HT-29 (cell line): ENCODE measurements around the gene USP3. TPM values are rescaled to one million over a fixed set of nuclear protein-coding genes. Genes with fewer than 3 reads are reported as not detected.

Experiments used
- DNase-seq: peaks from one replicate; pipeline ENCODE4 v3.0.0-alpha.2; 2015; ENCODE audit warnings: low spot score
- total RNA-seq: library from RNA; depleted of rRNA; stranded (reverse); fragments of >200 nt; shearing (Covaris generic); gene quantifications from 2 replicates; pipeline ENCODE4 v1.2.3, GENCODE V29; 2014

USP3 gene
- total RNA-seq, 1 experiment from 2014 or later: 47.6 TPM

DNA sequence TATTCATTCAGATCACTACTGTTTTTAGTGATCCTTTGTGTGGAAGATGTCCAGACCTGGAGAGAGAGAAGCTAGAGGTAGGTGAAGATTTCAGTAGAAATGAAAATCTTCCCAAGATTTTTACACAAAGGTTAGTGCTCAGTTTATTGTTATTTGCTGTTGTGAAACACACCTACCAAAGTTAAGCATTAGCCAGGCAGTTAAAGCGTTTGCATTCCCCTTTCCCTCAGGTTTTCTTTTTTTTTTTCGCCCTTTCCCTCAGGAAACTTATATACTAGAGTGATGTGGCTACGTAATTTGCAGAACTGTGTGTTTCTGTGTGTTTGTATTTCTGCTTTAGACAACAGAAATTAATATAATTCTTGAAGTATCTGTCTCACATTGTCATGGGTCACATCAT, 34.5 kb downstream of the USP3 start:
- DNase-seq: no peak

DNA sequence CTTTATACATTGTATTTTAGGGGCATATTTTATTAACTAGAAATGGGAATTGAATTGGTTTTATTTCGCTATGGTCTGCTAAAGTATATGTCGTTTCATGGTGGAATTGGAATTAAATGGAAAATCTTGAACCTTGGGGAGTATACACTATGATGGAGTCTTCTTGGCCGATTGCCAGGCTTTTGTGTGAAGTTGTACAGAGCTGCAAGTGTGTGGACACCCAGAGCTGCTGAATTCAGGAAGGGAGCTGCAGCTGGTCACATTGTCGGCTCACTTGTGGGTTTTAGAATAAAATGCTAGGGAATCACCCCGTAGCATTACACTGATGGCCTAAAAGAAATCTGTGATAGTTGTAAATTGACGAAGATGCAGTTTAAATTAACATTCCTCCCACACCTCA, 35.1 kb downstream of the USP3 start:
- DNase-seq: no peak

DNA sequence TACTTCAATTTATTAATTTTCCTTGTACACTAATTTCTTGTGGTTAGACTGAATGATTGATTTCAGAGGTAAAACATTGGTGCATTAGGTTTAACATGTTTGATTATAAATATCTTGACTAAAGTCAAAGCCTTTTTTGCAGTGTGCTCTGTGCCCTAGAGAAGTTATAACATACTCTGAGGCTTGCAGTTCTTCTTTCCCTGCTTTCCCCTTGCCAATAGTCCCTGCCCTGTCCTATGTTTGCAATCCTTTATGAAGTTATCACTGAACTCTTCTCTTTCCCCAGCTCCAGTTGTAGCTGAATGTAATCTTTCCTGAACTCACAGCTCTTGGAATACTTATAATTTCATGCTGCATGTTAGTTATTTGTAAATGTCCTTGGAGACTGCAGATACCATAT, 35.6 kb downstream of the USP3 start:
- DNase-seq: no peak

DNA sequence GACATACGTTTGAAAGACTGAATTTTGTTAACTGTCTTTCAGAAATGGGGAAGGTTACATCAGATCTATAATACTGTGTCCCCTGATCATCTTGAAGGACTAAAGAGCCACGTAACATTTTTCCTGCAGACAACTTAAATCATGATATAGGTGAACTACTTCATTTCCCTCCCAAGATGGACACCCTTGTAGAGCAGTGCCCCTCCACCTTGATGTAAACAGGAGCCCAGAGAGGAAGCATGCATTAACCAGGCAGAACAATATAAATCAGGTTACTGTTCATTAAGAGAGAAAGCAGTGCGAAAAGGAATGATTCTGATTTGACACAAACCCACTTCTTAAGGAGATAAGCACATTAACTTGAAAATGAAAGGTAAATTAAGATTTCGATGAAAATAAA, 36.1 kb downstream of the USP3 start:
- DNase-seq: no peak

DNA sequence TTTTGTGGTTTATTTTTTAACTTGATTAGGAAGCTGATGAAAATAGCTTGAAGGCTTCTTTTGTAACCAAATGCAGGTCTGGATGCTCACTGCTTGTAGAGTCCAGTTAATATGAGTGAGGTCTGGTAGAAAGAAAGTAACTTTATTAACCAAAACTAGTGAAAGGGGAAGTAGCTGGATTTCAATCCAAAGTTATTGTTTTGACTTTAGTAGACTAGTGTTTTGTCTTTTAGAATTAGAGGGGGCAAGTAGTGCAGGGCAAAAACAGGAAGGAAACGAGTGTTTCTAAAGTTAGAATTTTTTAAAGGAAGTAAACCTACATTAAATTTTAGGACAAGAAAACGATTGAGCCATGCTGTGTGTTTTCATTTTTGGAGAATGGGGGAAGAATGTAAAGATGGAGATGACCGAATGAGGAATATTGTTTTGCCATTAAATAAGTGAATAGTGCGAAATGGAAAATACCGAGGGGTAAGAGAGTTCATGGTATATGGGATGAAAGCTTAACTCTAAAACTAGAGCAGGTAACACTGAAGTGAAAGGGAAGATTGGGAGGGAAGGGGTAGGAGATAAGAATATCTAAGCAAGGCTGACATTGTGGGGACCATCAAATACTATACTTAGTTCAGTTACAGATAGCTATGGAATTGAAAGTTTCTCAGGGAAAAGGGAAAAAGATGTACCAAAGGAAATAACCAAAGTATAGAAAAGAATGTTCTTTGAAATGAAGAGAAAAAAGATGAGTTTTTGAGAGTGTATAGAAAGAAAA, 40.0 kb downstream of the USP3 start:
- no peak for DNase-seq

DNA sequence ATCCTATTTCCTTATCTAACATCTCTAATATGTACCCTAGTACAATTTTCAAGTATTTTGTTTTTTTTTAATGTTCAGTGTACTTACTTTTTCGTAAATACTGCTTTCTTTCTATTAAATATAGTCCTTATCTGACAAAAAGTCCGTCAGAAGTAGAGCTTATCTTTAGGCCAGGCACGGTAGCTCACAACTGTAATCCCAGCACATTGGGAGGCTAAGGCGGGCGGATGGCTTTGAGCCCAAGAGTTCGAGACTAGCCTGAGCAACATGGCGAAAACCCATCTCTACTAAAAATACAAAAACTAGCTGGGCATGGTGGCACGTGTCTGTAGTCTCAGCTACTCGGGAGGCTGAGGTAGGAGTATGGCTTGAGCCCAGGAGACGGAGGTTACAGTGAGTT, 41.1 kb downstream of the USP3 start:
- no peak for DNase-seq

DNA sequence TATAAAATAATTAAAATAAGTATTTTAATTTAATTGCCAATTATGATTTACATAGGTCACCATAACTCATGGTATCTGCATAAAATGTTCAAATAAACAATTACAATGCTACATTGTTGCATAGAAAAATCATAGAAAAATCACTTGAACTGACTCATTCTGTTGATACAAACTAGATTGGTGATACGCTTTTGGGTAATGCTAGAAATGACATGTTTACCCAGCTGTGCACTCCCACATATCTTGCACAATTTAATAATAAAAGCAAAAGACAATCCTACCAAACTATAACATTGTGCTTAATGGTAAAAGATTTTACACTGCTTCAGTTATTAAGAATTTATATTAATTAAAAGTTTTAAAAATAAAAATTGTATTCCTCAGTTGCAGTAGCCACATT, 47.0 kb downstream of the USP3 start:
- no peak for DNase-seq

DNA sequence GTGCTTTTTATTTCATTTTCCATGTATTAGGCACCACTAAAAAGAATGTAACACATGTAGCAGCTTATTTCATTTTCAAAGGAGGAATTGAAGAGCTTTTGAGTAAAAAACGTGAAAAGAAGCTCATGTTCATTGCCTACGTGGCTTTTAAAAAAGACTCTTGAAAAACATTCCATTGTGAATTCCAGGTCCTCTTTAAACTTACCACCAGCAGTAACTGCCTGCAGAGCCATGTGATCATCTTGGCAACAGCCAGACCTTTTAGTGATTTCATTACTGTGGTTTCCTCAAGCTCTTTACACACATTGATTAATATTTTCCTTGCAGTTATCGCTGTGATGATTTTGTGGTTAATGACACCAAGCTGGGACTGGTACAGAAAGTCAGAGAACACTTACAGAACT, 49.0 kb downstream of the USP3 start:
- peak; percentile 91 for DNase-seq

DNA sequence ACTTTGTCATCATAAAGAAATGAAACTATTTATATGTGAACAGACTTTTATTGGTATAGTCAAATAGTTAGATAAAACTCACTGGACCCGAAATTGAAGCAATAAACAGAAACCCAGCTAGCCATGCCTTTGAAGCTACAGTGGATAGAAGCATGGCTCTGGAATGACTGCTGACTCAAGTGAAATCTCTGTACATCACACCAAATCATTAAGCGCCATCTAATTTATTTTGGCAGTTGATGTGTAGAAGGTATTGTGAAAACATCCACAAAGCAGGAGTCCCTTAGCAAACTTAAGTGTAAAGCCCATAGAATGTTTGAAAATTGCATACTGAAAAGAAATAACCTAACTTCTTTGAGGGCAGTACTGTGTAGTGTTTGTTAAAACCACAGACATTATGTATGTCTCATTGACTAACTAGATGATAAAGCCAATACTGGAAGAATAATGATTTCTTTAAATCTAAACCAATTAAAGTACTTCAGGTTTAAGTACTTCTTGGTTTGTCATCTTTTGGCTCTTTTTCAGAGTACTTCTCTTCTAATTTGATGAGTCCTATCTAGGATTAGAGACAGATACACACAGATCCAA, 50.0 kb downstream of the USP3 start:
- no peak for DNase-seq

DNA sequence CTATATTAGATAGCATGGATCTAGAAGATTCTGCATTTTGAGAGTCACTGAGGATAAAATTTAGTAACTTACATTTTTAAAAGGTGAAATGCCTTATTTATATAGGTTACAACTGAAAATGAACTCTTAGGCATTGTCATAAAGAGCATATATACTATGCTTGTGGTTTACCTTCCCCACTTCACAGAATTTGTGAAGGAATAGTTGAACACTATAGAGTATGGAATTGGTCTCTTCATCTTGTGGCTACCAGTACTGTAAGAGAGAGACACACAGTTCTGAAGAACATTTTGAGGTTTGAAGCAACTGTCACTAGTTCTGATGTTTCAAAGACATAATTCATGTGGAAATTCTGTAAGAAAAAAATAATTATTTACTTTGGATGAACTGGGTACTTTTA, 51.1 kb downstream of the USP3 start:
- no peak for DNase-seq

DNA sequence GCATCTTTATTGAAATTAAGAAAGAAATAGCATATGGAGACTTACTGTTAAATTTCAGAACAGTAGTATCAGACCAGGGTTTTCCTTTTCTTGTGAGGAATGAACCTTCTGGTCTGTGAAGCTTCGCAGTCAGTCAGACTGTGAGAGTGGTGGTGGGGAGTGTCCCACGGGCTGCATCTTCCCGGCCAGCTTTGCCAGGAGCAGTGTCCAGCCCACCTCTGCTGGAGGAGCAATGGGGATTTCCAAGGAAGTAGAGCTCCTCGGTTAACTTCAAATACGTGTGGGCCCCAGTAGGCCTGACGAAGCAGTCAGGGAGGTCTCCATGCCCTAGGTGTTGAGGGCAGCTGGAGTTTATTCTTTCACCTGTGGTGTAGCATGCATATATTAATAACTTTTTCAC, 51.9 kb downstream of the USP3 start:
- no peak for DNase-seq

DNA sequence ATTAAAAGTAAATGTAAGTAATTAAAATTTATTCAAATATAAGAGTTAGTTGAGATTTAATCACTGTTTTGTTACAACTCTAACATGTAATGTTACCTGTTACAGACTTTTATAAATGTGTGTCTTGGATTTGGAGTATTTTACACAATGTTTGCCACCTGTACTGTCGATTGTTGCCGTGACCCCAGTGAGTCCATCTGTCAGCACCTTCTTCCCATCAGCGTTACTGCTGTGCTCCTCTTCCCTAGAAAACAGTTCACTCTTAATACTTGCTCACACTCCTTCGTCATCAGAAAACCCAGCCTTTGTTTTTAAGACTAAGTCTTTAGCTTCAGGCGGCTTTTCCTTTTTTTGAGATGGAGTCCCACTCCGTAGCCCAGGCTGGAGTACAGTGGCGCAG, 52.3 kb downstream of the USP3 start:
- DNase-seq: no peak

DNA sequence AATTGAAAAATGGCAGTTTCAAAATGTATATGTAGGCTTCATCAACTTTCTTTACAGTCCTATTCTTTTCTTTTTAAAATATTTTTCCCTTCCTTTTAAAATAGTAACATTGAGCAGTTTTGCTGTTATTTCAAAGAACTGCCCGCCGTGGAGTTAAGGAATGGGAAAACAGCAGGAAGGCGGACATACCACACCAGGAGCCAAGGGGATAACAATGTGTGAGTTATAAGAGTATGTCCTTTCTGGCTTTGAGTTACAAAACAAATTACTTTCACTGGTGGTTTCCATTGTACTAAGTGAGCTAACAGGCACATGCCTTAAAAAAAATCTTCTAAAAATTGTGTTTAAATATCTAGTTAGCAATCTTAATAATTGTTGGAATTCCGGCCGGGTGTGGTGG, 55.4 kb downstream of the USP3 start:
- no peak for DNase-seq

DNA sequence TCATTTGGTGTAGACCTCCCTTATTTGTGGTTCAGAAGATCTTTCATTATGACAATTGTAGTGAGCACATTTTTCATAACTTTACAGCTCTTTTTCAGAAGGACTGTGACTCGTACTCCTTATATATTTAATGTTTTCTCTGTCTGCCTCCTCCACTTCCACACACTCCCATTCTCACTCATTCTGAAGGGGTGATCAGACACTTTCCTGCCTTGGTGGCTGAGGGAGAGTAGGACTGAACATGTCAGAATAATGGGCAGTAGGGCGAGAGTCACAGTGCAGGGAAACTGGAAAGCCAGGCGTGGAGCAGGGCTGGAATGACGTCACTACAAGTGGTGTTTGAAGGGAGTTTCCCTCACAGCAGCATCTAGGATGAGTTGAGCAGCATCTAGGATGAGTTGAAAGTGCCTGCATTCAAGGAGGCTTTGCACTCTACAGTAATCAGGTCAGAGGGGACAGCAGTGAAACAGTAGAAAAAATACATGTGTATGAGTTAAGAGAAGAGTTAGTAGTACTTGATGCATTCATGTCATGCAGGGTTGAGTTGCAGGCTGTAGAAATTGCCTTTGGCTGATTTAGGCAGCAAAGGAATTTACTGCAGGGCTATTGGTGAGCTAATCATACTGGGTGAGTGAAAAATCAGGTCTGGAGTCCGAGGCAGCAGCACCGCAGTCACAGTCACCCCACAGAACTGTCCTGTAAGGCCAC, 56.5 kb downstream of the USP3 start:
- no peak for DNase-seq

DNA sequence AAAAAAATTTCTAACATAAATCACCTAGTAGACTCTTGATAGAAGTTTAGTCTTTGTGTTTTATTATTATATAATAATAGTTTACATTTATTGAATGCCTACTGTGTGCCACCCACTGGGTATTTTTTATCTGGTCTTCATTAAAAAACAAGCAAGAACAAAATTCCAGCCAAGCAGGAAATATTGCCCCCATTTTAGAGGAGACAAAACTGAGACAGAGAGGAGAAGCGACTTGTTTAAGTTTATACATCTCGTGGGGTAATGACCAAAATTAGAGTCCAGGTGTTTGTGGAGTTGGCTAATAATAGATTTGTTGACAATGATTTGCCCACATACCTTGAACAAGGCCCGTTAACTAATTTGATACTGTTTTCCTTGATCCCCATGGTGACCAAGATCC, 59.7 kb downstream of the USP3 start:
- peak; percentile 31 for DNase-seq

DNA sequence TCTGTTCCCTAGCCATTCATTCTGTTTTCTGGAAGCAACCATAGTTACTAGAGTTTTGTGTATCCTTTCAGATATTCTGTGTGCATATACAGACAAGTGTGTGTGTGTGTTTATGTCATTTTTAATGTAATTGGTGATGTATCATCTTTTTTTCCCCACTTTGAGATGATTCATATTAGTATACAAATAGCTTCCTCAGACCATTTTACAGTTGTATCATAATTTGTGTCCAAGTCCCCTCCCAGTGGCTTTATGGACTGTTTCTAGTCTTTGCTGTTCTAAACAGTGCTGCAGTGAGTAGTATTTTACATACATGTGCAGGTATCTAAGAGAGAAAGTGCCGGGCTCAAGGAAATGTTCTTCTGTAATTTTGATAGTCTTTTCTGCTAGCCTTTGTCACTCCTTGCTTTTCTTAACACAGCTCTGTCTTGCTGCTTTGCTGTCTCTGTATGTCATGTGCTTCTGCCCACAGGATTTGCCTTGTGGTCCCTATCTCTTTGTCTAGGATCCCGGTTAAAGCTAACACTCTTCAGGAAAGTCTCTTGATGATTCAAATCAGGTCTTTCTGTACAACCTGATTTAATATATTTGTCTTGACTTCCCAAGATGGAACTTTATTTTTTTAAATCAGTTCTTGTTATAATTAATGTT, 61.3 kb downstream of the USP3 start:
- DNase-seq: no peak

DNA sequence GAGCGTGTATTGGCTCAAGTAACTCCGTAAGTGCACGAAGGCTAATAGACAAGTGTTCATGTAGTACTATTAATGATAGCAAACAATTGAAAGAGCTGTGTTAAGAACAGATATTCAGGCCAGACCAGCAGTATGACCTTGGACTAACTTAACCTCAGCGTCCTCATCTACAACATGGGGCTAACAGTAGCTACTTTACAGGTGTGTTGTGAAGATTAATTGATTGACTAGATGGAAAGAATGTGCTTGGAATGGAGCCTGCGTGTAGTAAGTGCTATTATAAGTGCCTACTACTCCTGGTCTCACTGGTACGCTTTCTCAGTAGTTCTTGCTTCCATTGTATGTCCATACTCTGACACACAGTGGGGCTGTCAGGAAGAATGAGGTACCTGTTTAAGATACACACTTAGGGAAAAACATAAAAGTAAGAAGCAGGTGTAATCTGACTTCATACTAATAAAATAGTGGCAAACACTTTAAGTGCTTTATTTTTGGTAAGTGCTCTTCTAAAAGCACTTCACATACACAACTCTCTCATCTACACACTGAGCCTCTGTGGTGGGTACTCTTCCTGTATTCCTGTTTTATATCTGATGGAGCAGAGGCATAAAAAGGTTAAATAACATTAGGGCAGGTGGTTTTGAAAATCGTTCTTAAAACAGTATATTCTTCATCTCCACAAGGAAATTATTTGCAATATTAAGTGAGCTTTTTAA, 68.5 kb downstream of the USP3 start:
- no peak for DNase-seq

DNA sequence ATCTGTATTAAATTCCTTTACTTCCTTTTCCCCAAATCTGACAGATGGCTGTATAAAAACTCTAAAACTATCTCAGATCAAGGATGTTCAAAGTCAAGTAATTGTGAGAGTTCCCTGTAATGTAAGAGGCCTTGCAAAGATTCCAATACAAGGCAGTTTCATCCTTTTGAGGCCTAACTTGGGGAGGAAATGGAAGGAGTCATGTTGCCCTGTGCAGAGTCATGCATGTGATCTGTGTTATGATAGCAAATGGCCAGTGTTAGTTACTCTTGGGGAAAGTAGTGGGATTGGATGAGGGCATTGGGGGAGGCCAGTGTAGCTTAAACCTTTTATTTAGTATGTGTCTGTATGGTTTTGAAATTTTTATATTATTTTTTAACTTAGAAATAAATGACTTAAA, 69.1 kb downstream of the USP3 start:
- DNase-seq: no peak

DNA sequence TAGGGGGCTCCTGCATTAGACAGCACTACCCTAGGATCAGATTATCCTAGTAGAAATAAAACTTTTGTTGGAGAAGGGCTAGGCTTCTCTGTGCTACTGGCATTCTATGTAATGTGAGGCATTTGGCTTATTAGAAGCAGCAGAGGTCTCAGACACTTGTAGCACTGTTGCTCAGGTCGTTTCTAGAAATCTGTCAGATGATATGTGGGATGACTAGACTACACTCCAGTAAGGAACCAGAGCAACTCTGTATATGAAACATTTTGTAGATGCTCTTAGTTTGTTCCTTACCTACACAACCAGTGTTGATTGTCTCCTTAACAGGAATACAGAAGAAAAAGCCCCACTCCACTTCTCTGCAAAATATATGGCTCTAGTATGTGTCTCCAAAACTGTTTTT, 70.9 kb downstream of the USP3 start:
- DNase-seq: no peak

DNA sequence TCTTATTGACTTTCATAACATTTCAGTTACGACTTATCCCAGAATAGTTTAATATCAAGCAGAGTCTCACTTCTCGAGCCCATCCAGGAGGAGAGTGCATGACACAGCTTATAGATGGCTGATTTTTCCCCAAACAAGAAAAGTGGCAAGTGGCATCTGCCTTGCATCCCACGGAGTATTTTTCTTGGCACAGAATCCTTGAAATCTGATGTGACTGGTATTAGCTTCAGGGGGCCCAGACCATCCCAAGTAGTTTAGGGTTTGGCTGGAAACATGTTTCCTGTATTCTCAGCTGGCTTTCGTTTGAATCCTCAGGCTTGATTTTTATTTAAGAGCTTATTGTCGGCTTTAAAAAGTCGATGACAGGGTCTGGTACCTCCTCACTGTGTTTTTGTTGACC, 72.0 kb downstream of the USP3 start:
- no peak for DNase-seq

DNA sequence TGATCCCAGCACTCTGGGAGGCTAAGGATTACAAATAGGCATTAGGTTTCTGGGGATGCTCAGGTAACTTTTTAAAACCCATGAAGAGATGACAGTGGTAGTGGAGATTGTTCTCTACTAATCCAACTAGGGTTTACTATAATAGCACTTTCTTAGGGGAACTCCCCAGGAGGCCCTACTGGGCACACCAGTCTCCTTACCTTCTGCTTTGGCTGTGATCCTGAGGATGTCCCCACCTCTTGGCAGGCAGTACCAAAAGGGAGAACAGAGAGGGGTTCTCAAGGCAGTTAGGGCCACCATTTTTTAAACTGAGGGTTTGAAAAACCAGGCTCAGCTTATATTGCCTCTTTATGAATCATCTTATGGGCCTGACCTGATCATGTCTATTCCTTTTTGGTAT, 77.8 kb downstream of the USP3 start:
- DNase-seq: no peak
